Breast epithelium (tissue), 3 donors: Measurements from ENCODE around the gene BEST4.

Experiments used
- CTCF ChIP-seq, 3 donors: fragments of 450-650 bp; IDR thresholded peaks; one replicate each; pipeline ENCODE4 v1.5.1; 2016 to 2017; ENCODE audit warnings: antibody characterized with exemption in 3 of 3, mild to moderate bottlenecking in 3 of 3, moderate library complexity in 3 of 3
- POLR2A ChIP-seq: fragments of 450-650 bp; IDR thresholded peaks from one replicate; pipeline ENCODE4 v1.6.1; 2016; ENCODE audit warnings: antibody characterized with exemption, mild to moderate bottlenecking, moderate library complexity
- POLR2AphosphoS5 ChIP-seq, 3 donors: sonication (generic); formaldehyde crosslinking; IDR thresholded peaks; one replicate each; pipeline ENCODE4 v1.6.1; 2017; ENCODE audit warnings: antibody characterized with exemption in 3 of 3

GRCh38 chr1:44830900-44831304, 42.9 kb upstream of the BEST4 start:
- TF ChIP-seq CTCF (IDR thresholded peaks at IDR 0.05) (no peak), POLR2A (no peak), POLR2AphosphoS5 (IDR thresholded peaks at IDR 0.05) (no peak)
